HEK293T (cell line): Measurements from ENCODE around the gene ADISSP.

Source experiments
- CTCF ChIA-PET: fragments of 350-600 bp; formaldehyde crosslinking; extraction: SDS; loops from one replicate; lab custom pipeline; 2021; ENCODE audit warnings: antibody characterized with exemption, inconsistent platforms; lab: Yijun Ruan, JAX
- POLR2A ChIA-PET: fragments of 350-600 bp; formaldehyde crosslinking; extraction: SDS; loops from one replicate; lab custom pipeline; 2020; ENCODE audit warnings: antibody characterized with exemption, inconsistent platforms; lab: Yijun Ruan, JAX
- DNase-seq: peaks from one replicate; pipeline ENCODE4 v3.0.0; 2012; ENCODE audit warnings: mixed read lengths; ENCODE audit errors: extremely low spot score
- ARNT ChIP-seq: fragments of 450-650 bp; IDR thresholded peaks from 2 replicates; pipeline ENCODE4 v1.6.1; 2017; ENCODE audit warnings: mild to moderate bottlenecking
- BHLHE40 ChIP-seq: fragments of 450-650 bp; IDR thresholded peaks from 2 replicates; pipeline ENCODE4 v1.6.1; 2016; ENCODE audit warnings: mild to moderate bottlenecking, moderate library complexity, borderline replicate concordance
- CTBP1 ChIP-seq: fragments of 450-650 bp; IDR thresholded peaks from 2 replicates; pipeline ENCODE4 v1.6.1; 2016; ENCODE audit warnings: borderline replicate concordance
- ELF4 ChIP-seq: fragments of 450-650 bp; IDR thresholded peaks from 2 replicates; pipeline ENCODE4 v1.6.1; 2017; ENCODE audit warnings: antibody characterized with exemption
- FOXA1 ChIP-seq: fragments of 450-650 bp; IDR thresholded peaks from 2 replicates; pipeline ENCODE4 v1.6.1; 2016; ENCODE audit warnings: mild to moderate bottlenecking
- FOXK2 ChIP-seq: fragments of 450-650 bp; IDR thresholded peaks from 2 replicates; pipeline ENCODE4 v1.6.1; 2016; ENCODE audit warnings: mild to moderate bottlenecking
- FOXM1 ChIP-seq: fragments of 450-650 bp; IDR thresholded peaks from 2 replicates; pipeline ENCODE4 v1.6.1; 2017; ENCODE audit warnings: mild to moderate bottlenecking, borderline replicate concordance
- HDGF ChIP-seq: fragments of 450-650 bp; IDR thresholded peaks from 2 replicates; pipeline ENCODE4 v1.6.1; 2017; ENCODE audit warnings: antibody characterized with exemption, borderline replicate concordance
- L3MBTL2 ChIP-seq: fragments of 450-650 bp; conservative IDR thresholded peaks from 2 replicates; pipeline ENCODE4 v1.6.1; 2016; ENCODE audit warnings: mild to moderate bottlenecking
- LEF1 ChIP-seq: fragments of 450-650 bp; IDR thresholded peaks from 2 replicates; pipeline ENCODE4 v1.6.1; 2017; ENCODE audit warnings: mild to moderate bottlenecking, borderline replicate concordance
- NFRKB ChIP-seq: fragments of 450-650 bp; IDR thresholded peaks from 2 replicates; pipeline ENCODE4 v1.6.1; 2016; ENCODE audit warnings: mild to moderate bottlenecking, moderate library complexity
- PKNOX1 ChIP-seq: fragments of 450-650 bp; IDR thresholded peaks from 2 replicates; pipeline ENCODE4 v1.6.1; 2016
- SP1 ChIP-seq: fragments of 450-650 bp; IDR thresholded peaks from 2 replicates; pipeline ENCODE4 v1.6.1; 2017
- SUZ12 ChIP-seq: fragments of 450-650 bp; IDR thresholded peaks from 2 replicates; pipeline ENCODE4 v1.6.1; 2016; ENCODE audit warnings: mild to moderate bottlenecking
- TARDBP ChIP-seq: fragments of 450-650 bp; IDR thresholded peaks from 2 replicates; pipeline ENCODE4 v1.6.1; 2016
- ZNF384 ChIP-seq: fragments of 450-650 bp; IDR thresholded peaks from 2 replicates; pipeline ENCODE4 v1.6.1; 2016

ADISSP gene

GRCh38 chr20:3804254-3804751 is 36.8 kb upstream of the ADISSP start:
- ChIA-PET CTCF (no interaction called here), POLR2A (interaction anchor here (0.7 to 1.4 kb wide), 3 partner anchors 9 to 18 kb away, joined by 3 to 10 read pairs (median 6); partner anchors contain the start of genes AP5S1, CDC25B and CENPB)
- no peak for TF ChIP-seq SUZ12
- TF ChIP-seq BHLHE40, result no peak
- no peak for TF ChIP-seq HDGF
- TF ChIP-seq ELF4, result no peak
- no peak for TF ChIP-seq TARDBP
- TF ChIP-seq ZNF384, result no peak
- TF ChIP-seq FOXA1, result no peak
- no peak for TF ChIP-seq ARNT
- TF ChIP-seq FOXM1, result no peak
- no peak for TF ChIP-seq L3MBTL2
- no peak for TF ChIP-seq CTBP1
- no peak for TF ChIP-seq NFRKB
- no peak for DNase-seq

GRCh38 chr20:3803854-3804253 is 36.3 kb upstream of the ADISSP start:
- TF ChIP-seq SUZ12, result no peak
- CTCF ChIA-PET, result no interaction called here
- no peak for DNase-seq
- POLR2A ChIA-PET, result no interaction called here

GRCh38 chr20:3803289-3803688 is 35.7 kb upstream of the ADISSP start:
- TF ChIP-seq L3MBTL2, result no peak
- TF ChIP-seq ARNT, result no peak
- no peak for TF ChIP-seq FOXA1
- TF ChIP-seq FOXK2, result no peak
- no peak for TF ChIP-seq SUZ12
- TF ChIP-seq SP1, result no peak
- TF ChIP-seq BHLHE40, result no peak
- TF ChIP-seq ZNF384, result no peak
- no peak for TF ChIP-seq CTBP1
- no peak for TF ChIP-seq PKNOX1
- TF ChIP-seq FOXM1, result no peak
- no peak for TF ChIP-seq TARDBP
- TF ChIP-seq LEF1, result no peak
- TF ChIP-seq NFRKB, result no peak
- TF ChIP-seq ELF4, result no peak
- no peak for DNase-seq
- POLR2A ChIA-PET, result no interaction called here
- CTCF ChIA-PET, result no interaction called here

- ChIA-PET CTCF (no interaction called here), POLR2A (no interaction called here)
- no peak for DNase-seq
- no peak for TF ChIP-seq LEF1
- TF ChIP-seq ELF4, result no peak
- no peak for TF ChIP-seq SUZ12
- no peak for TF ChIP-seq ARNT
- TF ChIP-seq TARDBP, result no peak
- no peak for TF ChIP-seq PKNOX1
- TF ChIP-seq FOXA1, result no peak
These were observed 35.1 kb upstream of the ADISSP start for GRCh38 chr20:3802524-3803239.

GRCh38 chr20:3801846-3802245 is 34.3 kb upstream of the ADISSP start:
- no peak for DNase-seq
- ChIA-PET CTCF (interaction anchor here (0.8 kb wide), 1 partner anchor 19 kb away, joined by 4 read pairs; the partner anchor contains the start of gene AP5S1), POLR2A (no interaction called here)
- TF ChIP-seq LEF1, result no peak
- TF ChIP-seq TARDBP, result no peak
- TF ChIP-seq NFRKB, result no peak
- no peak for TF ChIP-seq CTBP1
- no peak for TF ChIP-seq FOXK2
- TF ChIP-seq BHLHE40, result no peak
- TF ChIP-seq ZNF384, result no peak
- no peak for TF ChIP-seq SP1

- ChIA-PET CTCF (interaction anchor here (0.6 to 0.8 kb wide), 2 partner anchors 8 to 19 kb away, joined by 4 to 5 read pairs; partner anchors contain the start of gene AP5S1), POLR2A (interaction anchor here (1.7 kb wide), 1 partner anchor 15 kb away, joined by 7 read pairs; the partner anchor contains the start of gene CENPB)
- TF ChIP-seq BHLHE40 (no peak), SP1 (no peak), ARNT (no peak), PKNOX1 (no peak), NFRKB (no peak), ZNF384 (no peak), SUZ12 (no peak), FOXA1 (no peak), FOXK2 (no peak), LEF1 (no peak), CTBP1 (no peak), HDGF (no peak)
- no peak for DNase-seq
These were observed 33.7 kb upstream of the ADISSP start for GRCh38 chr20:3801299-3801698.
